BE2C (cell line): ENCODE results near the gene NAA50.
A peak's percentile ranks its signal among the peaks of the same experiment; 100 is the strongest.

Experiments used
- DNase-seq: peaks from one replicate; pipeline ENCODE4 v3.0.0-alpha.2; 2020
- H3K27me3 ChIP-seq: fragments of 250-450 bp; sonication (Bioruptor Pico); 2 replicates; pipeline ENCODE4 v1.5.1; 2020; ENCODE audit warnings: mild to moderate bottlenecking
- H3K36me3 ChIP-seq: fragments of 250-450 bp; sonication (Bioruptor Pico); 2 replicates; pipeline ENCODE4 v1.5.1; 2020; ENCODE audit warnings: mild to moderate bottlenecking
- H3K4me1 ChIP-seq: fragments of 250-450 bp; sonication (Bioruptor Pico); 2 replicates; pipeline ENCODE4 v1.5.1; 2020
- H3K4me3 ChIP-seq: 2 replicates; pipeline ENCODE4 v1.5.1; 2011; ENCODE audit warnings: low read depth, low read length
- H3K9me3 ChIP-seq: fragments of 250-450 bp; sonication (Bioruptor Pico); 2 replicates; pipeline ENCODE4 v1.5.1; 2020
- CTCF ChIP-seq: IDR thresholded peaks from 2 replicates; pipeline ENCODE4 v1.5.1; 2012; ENCODE audit warnings: mild to moderate bottlenecking, low read depth, low read length

The NAA50 gene

GRCh38 chr3:113698956-113699355 lies 47.1 kb downstream of the NAA50 start:
- H3K36me3 ChIP-seq, result no peaks in the 10 kb centered on the region
- no peaks in the 10 kb centered on the region for H3K4me1 ChIP-seq
- no peak for TF ChIP-seq CTCF
- H3K9me3 ChIP-seq, result no peaks in the 10 kb centered on the region
- H3K4me3 ChIP-seq, result no peak overlapping the region
- DNase-seq, result no peak
- H3K27me3 ChIP-seq, result no peaks in the 10 kb centered on the region

GRCh38 chr3:113698213-113698742 lies 47.8 kb downstream of the NAA50 start:
- Histone ChIP-seq H3K9me3 (no peaks in the 10 kb centered on the region), H3K27me3 (no peaks in the 10 kb centered on the region), H3K4me3 (no peak overlapping the region), H3K36me3 (no peaks in the 10 kb centered on the region), H3K4me1 (no peaks in the 10 kb centered on the region)
- TF ChIP-seq CTCF, result no peak
- DNase-seq, result no peak

GRCh38 chr3:113697500-113698090 lies 48.5 kb downstream of the NAA50 start:
- Histone ChIP-seq H3K36me3 (no peaks in the 10 kb centered on the region), H3K9me3 (no peaks in the 10 kb centered on the region), H3K4me3 (peak overlapping the region; percentile 99), H3K27me3 (no peaks in the 10 kb centered on the region), H3K4me1 (no peaks in the 10 kb centered on the region)
- TF ChIP-seq CTCF, result no peak
- DNase-seq, result no peak

GRCh38 chr3:113696658-113697499 lies 49.2 kb downstream of the NAA50 start:
- H3K36me3 ChIP-seq, result no peaks in the 10 kb centered on the region
- peak; percentile 98 for DNase-seq
- H3K9me3 ChIP-seq, result no peaks in the 10 kb centered on the region
- TF ChIP-seq CTCF, result no peak
- no peaks in the 10 kb centered on the region for H3K4me1 ChIP-seq
- H3K4me3 ChIP-seq, result peak overlapping the region; percentile 99
- no peaks in the 10 kb centered on the region for H3K27me3 ChIP-seq

- Histone ChIP-seq H3K27me3 (no peaks in the 10 kb centered on the region), H3K4me3 (peak within 1 kb of the TSS; percentile 99), H3K9me3 (no peaks in the 10 kb centered on the region), H3K4me1 (no peaks in the 10 kb centered on the region), H3K36me3 (no peaks in the 10 kb centered on the region)
- TF ChIP-seq CTCF, result no peak
- peak; percentile 76 for DNase-seq
These were observed 50.0 kb downstream of the NAA50 start, which contains the start of gene USF3 for GRCh38 chr3:113695786-113696645. Gene USF3 (minus strand): TSS chr3:113696642. CDS start chr3:113674878, 21,764 bp downstream.
